Posterior cingulate gyrus (tissue), 11 donors: ENCODE measurements around the gene ARPC1B.

Source experiments
- DNase-seq, 10 donors: peaks; one replicate each; pipeline versions ENCODE4 v3.0.0 to v3.0.0-alpha.2; 2020 to 2021; ENCODE audit warnings: mixed read lengths in 3 of 10
- intact Hi-C: fragments of 100-400 bp; cut with DNase I; formaldehyde crosslinking; loops from one replicate; pipeline ENCODE4 v1.15.1; 2023

The ARPC1B gene

GRCh38 chr7:99433158-99433557 lies 58.6 kb downstream of the ARPC1B start:
- DNase-seq = no peak
- intact Hi-C loops = no loop called here

DNA sequence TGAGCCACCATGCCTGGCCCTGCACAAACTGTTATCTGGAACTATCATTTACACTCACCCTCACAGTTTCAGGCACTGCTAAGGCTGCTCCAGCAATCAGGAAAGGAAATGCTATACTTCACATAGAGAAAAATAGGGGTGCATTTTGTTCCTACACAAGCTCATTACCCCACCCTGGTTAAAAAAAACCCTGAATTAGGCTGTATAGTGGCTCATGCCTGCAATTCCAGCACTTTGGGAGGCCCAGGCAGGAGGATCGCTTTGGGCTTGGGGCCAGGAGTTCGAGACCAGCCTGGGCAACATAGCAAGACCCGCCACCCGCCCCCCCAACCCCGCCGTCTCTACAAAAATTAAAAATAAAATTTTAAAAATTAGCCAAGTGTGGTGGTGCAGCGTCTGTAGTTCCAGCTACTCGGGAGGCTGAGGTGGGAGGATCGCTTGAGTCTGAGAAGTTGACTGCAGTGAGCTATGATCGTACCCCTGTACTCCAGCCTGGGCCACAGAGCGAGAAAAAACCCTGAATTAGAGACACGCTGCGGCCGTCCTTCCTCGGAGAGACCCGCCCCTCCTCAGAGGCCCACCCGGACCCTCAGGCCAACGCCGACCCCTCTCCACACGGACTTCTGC lies 63.5 kb downstream of the ARPC1B start:
- intact Hi-C loops = loop anchor here (1.0 kb wide), 1 partner anchor 28 kb away; the partner anchor contains the start of gene ATP5MF
- no peak for DNase-seq

- peak; percentile 92 to 99 (median 97) for DNase-seq
- intact Hi-C loops = loop anchor here (1.0 kb wide), 2 partner anchors 27 to 31 kb away; partner anchors contain the start of genes ATP5MF, BUD31 and PDAP1
These were observed 64.3 kb downstream of the ARPC1B start, which contains the start of the genes CPSF4 and PTCD1 for GRCh38 chr7:99438573-99439480. TSS of gene CPSF4 (plus strand) at chr7:99438943. CDS start at chr7:99439083, 140 bp downstream. TSS of gene PTCD1 (minus strand) at chr7:99438798. CDS start at chr7:99435242, 3,556 bp downstream.

DNA sequence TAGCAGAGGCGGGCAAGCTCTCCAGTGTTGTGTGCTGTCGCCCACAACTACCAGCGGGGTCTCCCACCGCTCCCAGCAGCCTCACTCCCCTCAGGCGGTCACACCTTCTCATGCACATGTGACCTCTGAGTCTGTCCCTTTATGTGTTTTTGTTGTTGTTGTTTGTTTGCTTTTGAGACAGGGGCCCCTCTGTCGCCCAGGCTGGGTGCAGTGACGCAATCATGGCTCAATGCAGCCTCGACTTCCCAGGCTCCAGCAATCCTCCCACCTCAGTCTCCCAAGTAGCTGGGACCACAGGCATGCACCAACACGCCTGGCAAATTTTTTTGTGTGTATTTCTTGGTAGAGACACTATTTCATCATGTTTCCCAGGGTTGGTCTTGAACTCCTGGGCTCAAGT lies 65.7 kb downstream of the ARPC1B start:
- DNase-seq = no peak
- intact Hi-C loops = no loop called here
